Kidney epithelial cell (primary cell): ENCODE data around the gene TRAPPC11. TPM values are rescaled to one million over a fixed set of nuclear protein-coding genes. Genes with fewer than 3 reads are reported as not detected.

ENCODE experiments used
- DNase-seq: peaks from one replicate; pipeline ENCODE4 v3.0.0-alpha.2; 2010; ENCODE audit warnings: low read depth
- H3K27me3 ChIP-seq: 2 replicates; pipeline ENCODE4 v1.6.0; 2011; ENCODE audit warnings: low read length; ENCODE audit not compliant: control insufficient read depth, insufficient read depth
- H3K36me3 ChIP-seq: 2 replicates; pipeline ENCODE4 v1.5.1; 2011; ENCODE audit warnings: low read length; ENCODE audit not compliant: control insufficient read depth, insufficient read depth
- H3K4me3 ChIP-seq: 2 replicates; pipeline ENCODE4 v1.5.1; 2011; ENCODE audit warnings: low read depth, mild to moderate bottlenecking, control low read depth, low read length
- CTCF ChIP-seq: IDR thresholded peaks from 2 replicates; pipeline ENCODE4 v1.5.1; 2011; ENCODE audit warnings: mild to moderate bottlenecking, moderate library complexity, low read length, control low read depth, inconsistent platforms; ENCODE audit not compliant: insufficient read depth, poor library complexity, severe bottlenecking
- total RNA-seq: library from RNA; depleted of rRNA; stranded (reverse); fragments of >200 nt; gene quantifications from 2 replicates; pipeline ENCODE4 v1.2.3, GENCODE V29; 2015

TRAPPC11 gene
- total RNA-seq, 1 donor from 2014 or later: 30.3 TPM

- no peak overlapping the region for H3K4me3 ChIP-seq
- no peaks in the 10 kb centered on the region for H3K36me3 ChIP-seq
- TF ChIP-seq CTCF: no peak
- DNase-seq: no peak
- H3K27me3 ChIP-seq: no peaks in the 10 kb centered on the region
Observed at GRCh38 chr4:183645326-183645725, 13.8 kb upstream of the TRAPPC11 start.

- Histone ChIP-seq H3K4me3 (no peak overlapping the region), H3K27me3 (no peaks in the 10 kb centered on the region), H3K36me3 (no peaks in the 10 kb centered on the region)
- no peak for DNase-seq
- TF ChIP-seq CTCF: no peak
Observed at GRCh38 chr4:183657564-183657963, 1.5 kb upstream of the TRAPPC11 start.

GRCh38 chr4:183658362-183659028 is 598 bp upstream of the TRAPPC11 start:
- peak overlapping the region; percentile 60 for H3K4me3 ChIP-seq
- no peaks in the 10 kb centered on the region for H3K27me3 ChIP-seq
- no peak for TF ChIP-seq CTCF
- no peak for DNase-seq
- H3K36me3 ChIP-seq: no peaks in the 10 kb centered on the region

GRCh38 chr4:183659872-183660242 is 764 bp downstream of the TRAPPC11 start:
- no peak for TF ChIP-seq CTCF
- H3K27me3 ChIP-seq: no peaks in the 10 kb centered on the region
- no peaks in the 10 kb centered on the region for H3K36me3 ChIP-seq
- DNase-seq: no peak
- peak overlapping the region; percentile 60 for H3K4me3 ChIP-seq

GRCh38 chr4:183666088-183666487 is 7.0 kb downstream of the TRAPPC11 start:
- TF ChIP-seq CTCF: no peak
- Histone ChIP-seq H3K36me3 (peaks cover 3% of the 10 kb centered on the region), H3K27me3 (no peaks in the 10 kb centered on the region), H3K4me3 (no peak overlapping the region)
- no peak for DNase-seq

GRCh38 chr4:183670251-183670650 is 11.2 kb downstream of the TRAPPC11 start:
- no peak overlapping the region for H3K4me3 ChIP-seq
- H3K27me3 ChIP-seq: no peaks in the 10 kb centered on the region
- TF ChIP-seq CTCF: no peak
- DNase-seq: no peak
- H3K36me3 ChIP-seq: peaks cover 3% of the 10 kb centered on the region
